K562 (cell line): ENCODE measurements around the gene TMEM138.

Source experiments
- CBFB ChIP-seq: sonication (generic); formaldehyde crosslinking; IDR thresholded peaks from 2 replicates; pipeline ENCODE4 v1.4.0; 2020; ENCODE audit warnings: mild to moderate bottlenecking, missing genetic modification reagents
- CBX5 ChIP-seq: IDR thresholded peaks from 2 replicates; pipeline ENCODE4 v1.6.1; 2014; ENCODE audit warnings: low read depth, borderline replicate concordance
- EZH2 ChIP-seq: IDR thresholded peaks from 2 replicates; pipeline ENCODE4 v1.6.1; 2012; ENCODE audit warnings: low read depth, mild to moderate bottlenecking, inconsistent platforms, low read length, borderline replicate concordance
- ILK ChIP-seq: fragments of 450-650 bp; IDR thresholded peaks from 2 replicates; pipeline ENCODE4 v1.6.1; 2016; ENCODE audit warnings: missing genetic modification characterization, low read depth, mild to moderate bottlenecking, missing compliant biosample characterization, moderate library complexity, borderline replicate concordance
- NONO ChIP-seq, 2 experiments: fragments of 200-400 bp in 1 of 2; fragments of 450-650 bp in 1 of 2; formaldehyde crosslinking in 1 of 2; IDR thresholded peaks; 2 replicates each; pipeline ENCODE4 v1.6.1; 2017; ENCODE audit warnings: low read depth in 2 of 2, mild to moderate bottlenecking in 2 of 2, moderate library complexity in 2 of 2, low read length in 1 of 2
- NRF1 ChIP-seq, 2 experiments: fragments of 450-650 bp; IDR thresholded peaks in 1 of 2; conservative IDR thresholded peaks in 1 of 2; 2 replicates each; pipeline ENCODE4 v1.6.1; 2014; ENCODE audit warnings: mild to moderate bottlenecking in 2 of 2
- ZNF143 ChIP-seq: sonication (generic); formaldehyde crosslinking; IDR thresholded peaks from 2 replicates; pipeline ENCODE4 v1.9.0; 2022; ENCODE audit warnings: mild to moderate bottlenecking, missing genetic modification reagents
- ZNF24 ChIP-seq: fragments of 450-650 bp; IDR thresholded peaks from 2 replicates; pipeline ENCODE4 v1.6.1; 2016
- TF ChIP-seq, protein P1 (sequence below): fragments of 250-450 bp; sonication (Bioruptor Pico); IDR thresholded peaks from 2 replicates; pipeline ENCODE4 v1.5.0; 2021
- TF ChIP-seq, protein P2 (sequence below), 2 experiments: fragments of 450-650 bp; formaldehyde crosslinking in 1 of 2; IDR thresholded peaks; 2 replicates each; pipeline versions ENCODE4 v1.4.0 to v1.6.1; 2014 to 2020; ENCODE audit warnings: mild to moderate bottlenecking in 2 of 2, borderline replicate concordance in 1 of 2, low read depth in 1 of 2
- TF ChIP-seq, protein P3 (sequence below): fragments of 450-650 bp; formaldehyde crosslinking; conservative IDR thresholded peaks from 2 replicates; pipeline ENCODE4 v1.4.0; 2022; ENCODE audit warnings: mild to moderate bottlenecking, missing genetic modification characterization
- TF ChIP-seq, protein P4 (sequence below): fragments of 250-450 bp; sonication (Bioruptor Pico); IDR thresholded peaks from 2 replicates; pipeline ENCODE4 v1.4.0; 2020; ENCODE audit warnings: borderline replicate concordance
- TF ChIP-seq, protein P5 (sequence below): fragments of 250-450 bp; sonication (Bioruptor Pico); IDR thresholded peaks from 2 replicates; pipeline ENCODE4 v1.8.0; 2022; ENCODE audit warnings: inconsistent platforms

DNA sequence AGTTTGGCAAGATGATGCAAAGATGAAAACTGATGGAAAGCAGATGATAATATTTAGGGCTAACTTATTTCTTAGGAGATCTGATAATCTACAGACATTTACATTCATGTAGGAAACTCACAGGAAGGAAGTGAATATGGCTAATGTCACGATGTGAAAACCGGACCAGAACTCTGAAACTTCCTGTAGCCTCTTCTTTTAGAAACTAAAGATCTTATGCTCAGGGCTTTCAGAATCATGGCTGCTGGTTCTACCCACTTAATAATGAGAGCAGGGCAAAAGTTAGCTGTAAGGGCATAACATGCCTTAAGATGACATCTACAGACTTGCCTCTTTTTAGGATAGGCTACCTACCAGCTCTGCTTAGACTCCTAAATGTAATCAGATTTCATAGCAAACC is 52.4 kb downstream of the TMEM138 start:
- TF ChIP-seq NRF1 (conservative IDR thresholded peaks at IDR 0.05 in 1 of 2, IDR thresholded peaks at IDR 0.05 in 1 of 2), result no peak
- no peak for TF ChIP-seq ZNF24
- no peak for TF ChIP-seq CBX5
- no peak for TF ChIP-seq NONO (IDR thresholded peaks at IDR 0.05; ENCODE audit: low read depth in 2 of 2, low read length in 1 of 2)
- TF ChIP-seq ZNF143 (CRISPR knock-in tag), result no peak
- TF ChIP-seq, protein P1, sequence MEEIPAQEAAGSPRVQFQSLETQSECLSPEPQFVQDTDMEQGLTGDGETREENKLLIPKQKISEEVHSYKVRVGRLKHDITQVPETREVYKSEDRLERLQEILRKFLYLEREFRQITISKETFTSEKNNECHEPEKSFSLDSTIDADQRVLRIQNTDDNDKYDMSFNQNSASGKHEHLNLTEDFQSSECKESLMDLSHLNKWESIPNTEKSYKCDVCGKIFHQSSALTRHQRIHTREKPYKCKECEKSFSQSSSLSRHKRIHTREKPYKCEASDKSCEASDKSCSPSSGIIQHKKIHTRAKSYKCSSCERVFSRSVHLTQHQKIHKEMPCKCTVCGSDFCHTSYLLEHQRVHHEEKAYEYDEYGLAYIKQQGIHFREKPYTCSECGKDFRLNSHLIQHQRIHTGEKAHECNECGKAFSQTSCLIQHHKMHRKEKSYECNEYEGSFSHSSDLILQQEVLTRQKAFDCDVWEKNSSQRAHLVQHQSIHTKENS (CRISPR knock-in tag), result no peak
- TF ChIP-seq, protein P2, sequence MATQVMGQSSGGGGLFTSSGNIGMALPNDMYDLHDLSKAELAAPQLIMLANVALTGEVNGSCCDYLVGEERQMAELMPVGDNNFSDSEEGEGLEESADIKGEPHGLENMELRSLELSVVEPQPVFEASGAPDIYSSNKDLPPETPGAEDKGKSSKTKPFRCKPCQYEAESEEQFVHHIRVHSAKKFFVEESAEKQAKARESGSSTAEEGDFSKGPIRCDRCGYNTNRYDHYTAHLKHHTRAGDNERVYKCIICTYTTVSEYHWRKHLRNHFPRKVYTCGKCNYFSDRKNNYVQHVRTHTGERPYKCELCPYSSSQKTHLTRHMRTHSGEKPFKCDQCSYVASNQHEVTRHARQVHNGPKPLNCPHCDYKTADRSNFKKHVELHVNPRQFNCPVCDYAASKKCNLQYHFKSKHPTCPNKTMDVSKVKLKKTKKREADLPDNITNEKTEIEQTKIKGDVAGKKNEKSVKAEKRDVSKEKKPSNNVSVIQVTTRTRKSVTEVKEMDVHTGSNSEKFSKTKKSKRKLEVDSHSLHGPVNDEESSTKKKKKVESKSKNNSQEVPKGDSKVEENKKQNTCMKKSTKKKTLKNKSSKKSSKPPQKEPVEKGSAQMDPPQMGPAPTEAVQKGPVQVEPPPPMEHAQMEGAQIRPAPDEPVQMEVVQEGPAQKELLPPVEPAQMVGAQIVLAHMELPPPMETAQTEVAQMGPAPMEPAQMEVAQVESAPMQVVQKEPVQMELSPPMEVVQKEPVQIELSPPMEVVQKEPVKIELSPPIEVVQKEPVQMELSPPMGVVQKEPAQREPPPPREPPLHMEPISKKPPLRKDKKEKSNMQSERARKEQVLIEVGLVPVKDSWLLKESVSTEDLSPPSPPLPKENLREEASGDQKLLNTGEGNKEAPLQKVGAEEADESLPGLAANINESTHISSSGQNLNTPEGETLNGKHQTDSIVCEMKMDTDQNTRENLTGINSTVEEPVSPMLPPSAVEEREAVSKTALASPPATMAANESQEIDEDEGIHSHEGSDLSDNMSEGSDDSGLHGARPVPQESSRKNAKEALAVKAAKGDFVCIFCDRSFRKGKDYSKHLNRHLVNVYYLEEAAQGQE (IDR thresholded peaks at IDR 0.05; ENCODE audit: borderline replicate concordance), result no peak
- TF ChIP-seq, protein P2 (CRISPR knock-in tag; IDR thresholded peaks at IDR 0.05; ENCODE audit: low read depth), result no peak
- TF ChIP-seq, protein P3, sequence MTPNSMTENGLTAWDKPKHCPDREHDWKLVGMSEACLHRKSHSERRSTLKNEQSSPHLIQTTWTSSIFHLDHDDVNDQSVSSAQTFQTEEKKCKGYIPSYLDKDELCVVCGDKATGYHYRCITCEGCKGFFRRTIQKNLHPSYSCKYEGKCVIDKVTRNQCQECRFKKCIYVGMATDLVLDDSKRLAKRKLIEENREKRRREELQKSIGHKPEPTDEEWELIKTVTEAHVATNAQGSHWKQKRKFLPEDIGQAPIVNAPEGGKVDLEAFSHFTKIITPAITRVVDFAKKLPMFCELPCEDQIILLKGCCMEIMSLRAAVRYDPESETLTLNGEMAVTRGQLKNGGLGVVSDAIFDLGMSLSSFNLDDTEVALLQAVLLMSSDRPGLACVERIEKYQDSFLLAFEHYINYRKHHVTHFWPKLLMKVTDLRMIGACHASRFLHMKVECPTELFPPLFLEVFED (CRISPR knock-in tag), result no peak
- no peak for TF ChIP-seq CBFB (CRISPR knock-in tag)
- no peak for TF ChIP-seq ILK (tag)
- TF ChIP-seq EZH2, result no peak
- TF ChIP-seq, protein P4, sequence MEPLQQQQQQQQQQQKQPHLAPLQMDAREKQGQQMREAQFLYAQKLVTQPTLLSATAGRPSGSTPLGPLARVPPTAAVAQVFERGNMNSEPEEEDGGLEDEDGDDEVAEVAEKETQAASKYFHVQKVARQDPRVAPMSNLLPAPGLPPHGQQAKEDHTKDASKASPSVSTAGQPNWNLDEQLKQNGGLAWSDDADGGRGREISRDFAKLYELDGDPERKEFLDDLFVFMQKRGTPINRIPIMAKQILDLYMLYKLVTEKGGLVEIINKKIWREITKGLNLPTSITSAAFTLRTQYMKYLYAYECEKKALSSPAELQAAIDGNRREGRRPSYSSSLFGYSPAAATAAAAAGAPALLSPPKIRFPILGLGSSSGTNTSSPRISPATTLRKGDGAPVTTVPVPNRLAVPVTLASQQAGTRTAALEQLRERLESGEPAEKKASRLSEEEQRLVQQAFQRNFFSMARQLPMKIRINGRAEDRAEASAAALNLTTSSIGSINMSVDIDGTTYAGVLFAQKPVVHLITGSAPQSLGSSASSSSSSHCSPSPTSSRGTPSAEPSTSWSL (CRISPR knock-in tag), result no peak
- TF ChIP-seq, protein P5, sequence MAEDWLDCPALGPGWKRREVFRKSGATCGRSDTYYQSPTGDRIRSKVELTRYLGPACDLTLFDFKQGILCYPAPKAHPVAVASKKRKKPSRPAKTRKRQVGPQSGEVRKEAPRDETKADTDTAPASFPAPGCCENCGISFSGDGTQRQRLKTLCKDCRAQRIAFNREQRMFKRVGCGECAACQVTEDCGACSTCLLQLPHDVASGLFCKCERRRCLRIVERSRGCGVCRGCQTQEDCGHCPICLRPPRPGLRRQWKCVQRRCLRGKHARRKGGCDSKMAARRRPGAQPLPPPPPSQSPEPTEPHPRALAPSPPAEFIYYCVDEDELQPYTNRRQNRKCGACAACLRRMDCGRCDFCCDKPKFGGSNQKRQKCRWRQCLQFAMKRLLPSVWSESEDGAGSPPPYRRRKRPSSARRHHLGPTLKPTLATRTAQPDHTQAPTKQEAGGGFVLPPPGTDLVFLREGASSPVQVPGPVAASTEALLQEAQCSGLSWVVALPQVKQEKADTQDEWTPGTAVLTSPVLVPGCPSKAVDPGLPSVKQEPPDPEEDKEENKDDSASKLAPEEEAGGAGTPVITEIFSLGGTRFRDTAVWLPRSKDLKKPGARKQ, result no peak
